LHCN-M2 (cell line): ENCODE data around the gene SMC2. TPM values are rescaled to one million over a fixed set of nuclear protein-coding genes. Genes with fewer than 3 reads are reported as not detected.
A peak's percentile ranks its signal among the peaks of the same experiment; 100 is the strongest.

Source experiments
- DNase-seq: peaks from one replicate; pipeline ENCODE4 v3.0.0-alpha.2; 2012; ENCODE audit warnings: low read depth
- total RNA-seq: library from RNA; depleted of rRNA; stranded (reverse); fragments of >200 nt; gene quantifications from 2 replicates; pipeline ENCODE4 v1.2.3, GENCODE V29; 2014

SMC2 gene
- total RNA-seq, 1 experiment from 2014 or later = 43.9 TPM

DNA sequence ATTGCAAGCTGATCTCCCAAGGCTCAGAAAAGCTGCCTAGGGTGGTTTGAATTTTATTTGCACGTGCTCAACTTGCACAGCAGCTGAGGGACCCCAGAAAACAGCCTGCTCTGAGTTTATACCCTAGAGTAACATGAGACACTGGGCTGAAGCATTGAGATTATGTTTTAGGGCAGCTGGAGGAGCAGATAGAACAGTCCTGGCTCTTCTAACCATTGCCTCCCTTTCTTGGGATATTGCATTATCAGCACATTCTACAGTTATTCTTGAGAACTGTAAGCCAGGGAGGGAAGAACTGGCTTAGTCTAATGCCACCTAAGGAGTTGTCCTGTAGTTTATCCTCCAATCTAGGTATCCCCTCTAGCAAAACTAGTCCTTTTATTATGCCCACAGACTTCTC lies 10.3 kb downstream of the SMC2 start:
- DNase-seq = no peak

DNA sequence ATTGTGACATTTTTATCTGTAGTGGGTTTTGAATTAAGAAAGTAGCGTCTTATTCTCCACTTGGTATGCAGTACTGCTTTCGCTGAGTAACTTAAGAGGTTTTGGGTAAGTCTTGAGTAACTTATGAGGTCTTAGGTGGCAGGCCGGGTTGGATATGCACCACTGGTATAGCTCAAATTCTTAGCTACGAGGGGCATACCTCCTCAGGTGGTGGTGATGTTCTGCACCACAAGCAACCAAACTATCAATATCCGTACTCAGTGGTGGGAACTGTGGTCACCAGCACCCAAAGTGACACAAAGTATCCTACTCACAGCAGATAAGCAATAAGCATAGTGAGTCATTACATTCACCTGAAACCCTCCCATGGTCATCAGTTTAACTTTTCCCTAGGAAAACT lies 13.7 kb downstream of the SMC2 start:
- DNase-seq = no peak

DNA sequence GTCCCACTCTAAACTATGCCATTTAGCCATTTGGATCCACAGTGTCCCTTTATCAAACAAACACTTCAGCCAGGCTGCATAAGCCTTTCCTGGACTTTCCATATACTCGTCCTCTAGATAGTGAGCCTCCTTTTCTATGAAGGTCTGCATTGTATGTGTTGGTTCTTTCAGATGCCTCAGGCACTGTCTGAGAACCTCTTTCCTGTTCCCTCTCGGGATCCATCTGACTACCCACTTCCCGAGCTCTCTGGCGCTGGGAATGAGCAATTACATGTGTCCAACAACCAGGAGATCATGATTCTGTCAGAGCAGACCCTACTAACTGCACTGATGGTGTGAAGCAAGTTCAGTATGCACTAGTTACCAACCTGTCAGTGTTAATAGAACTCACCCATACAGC lies 14.2 kb downstream of the SMC2 start:
- no peak for DNase-seq

DNA sequence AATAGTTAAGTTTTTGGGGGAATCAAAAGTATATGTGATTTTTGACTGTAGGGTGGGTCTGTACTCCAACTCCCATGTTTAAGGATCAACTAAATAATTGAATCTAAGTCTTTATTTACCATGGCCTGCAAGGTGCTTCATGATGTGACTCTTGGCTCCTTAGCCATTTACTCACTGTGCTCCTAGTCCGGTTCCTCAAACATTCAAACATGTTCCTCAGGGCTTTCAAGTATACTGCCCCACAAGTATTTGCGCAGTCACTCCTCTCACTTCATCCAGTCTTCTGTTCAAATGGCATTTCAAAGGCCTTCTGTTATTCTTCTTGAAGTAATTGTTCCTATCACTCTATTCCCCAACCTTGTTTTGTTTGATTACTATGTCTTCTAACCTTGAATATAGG lies 16.4 kb downstream of the SMC2 start:
- DNase-seq = no peak

DNA sequence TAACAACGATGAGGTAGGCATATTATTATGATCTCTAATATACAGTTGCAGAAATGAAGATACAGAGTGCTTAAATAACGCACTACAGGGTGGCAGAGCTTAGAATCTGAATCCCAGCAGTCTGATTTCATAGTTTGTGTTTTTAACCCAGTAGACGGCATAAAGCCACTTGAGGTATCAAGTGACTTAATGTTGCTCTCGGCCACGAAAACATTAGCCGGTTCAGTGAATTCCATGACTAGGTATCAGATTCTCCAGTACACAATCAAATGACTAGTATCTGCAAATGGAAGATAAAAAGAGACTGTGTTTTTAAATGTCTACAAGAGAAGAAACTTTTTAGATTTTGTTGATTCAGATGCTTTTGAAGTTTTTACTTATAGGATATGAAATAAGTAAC lies 24.8 kb downstream of the SMC2 start:
- no peak for DNase-seq

DNA sequence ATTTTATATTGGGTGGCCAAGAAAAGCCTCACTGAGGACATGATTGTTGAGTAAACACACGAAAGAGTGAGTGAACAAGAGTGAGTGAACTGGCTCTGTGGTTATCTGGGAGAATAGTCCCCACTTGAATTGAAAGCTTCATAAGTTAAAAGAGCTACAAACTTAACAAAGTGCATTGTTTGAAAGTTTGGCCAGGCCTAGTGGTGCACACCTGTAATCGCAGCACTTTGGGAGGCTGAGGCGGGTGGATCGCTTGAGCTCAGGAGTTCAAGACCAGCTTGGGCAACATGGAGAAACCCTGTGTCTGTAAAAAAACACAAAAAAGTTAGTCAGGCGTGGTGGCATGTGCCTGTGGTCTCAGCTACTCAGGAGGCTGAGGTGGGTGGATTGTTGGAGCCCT lies 26.9 kb downstream of the SMC2 start:
- no peak for DNase-seq

GRCh38 chr9:104138243-104138868 lies 44.2 kb downstream of the SMC2 start:
- DNase-seq = no peak

DNA sequence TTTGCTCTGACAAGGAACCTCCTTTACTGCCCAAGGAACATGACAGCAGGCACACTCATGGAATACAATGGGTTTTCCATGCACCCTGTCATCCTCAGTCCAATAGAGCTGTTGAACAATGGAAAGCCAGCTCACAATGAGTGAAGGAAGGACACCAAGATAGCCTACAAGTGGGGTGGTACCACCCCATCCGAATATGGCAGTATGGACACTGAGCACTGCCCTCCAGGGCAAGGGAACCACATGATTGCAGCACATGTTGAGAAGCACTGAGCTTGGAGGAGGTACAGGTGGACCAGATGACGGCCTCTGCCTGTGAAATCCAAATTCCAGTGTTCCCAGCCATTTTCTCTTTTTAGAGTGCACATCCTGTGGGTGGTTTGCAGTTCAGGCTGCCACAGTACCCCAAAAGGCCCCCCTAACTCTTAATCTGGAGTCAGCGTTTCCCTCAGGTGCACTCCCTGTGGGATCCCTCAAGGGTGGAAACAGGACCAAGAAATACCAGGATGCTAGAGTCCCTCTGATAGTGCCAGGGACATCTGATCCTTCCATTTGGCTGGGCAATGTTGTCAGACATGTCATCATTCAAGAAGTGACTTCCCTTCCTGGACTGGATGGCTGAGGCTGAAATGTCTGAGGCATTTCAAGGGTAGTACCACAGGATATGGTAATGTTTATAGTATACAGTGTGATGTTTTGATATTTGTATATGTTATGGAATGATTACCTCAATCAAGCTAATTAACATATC lies 48.9 kb downstream of the SMC2 start:
- no peak for DNase-seq

DNA sequence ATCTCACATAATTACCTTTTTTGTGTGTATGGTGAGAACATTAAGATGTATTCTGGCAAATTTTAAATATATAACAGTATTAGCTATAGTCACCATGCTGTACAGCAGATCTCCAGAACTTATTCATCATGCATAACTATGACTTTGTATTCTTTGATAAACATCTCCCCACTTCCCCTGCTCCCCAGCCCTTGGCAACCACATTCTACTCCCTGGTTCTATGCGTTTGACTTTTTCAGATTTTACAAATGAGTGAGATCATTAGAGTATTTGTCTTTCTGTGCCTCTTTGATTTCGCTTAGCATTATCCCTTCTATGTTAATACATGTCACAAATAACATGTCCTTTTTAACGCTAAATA lies 49.4 kb downstream of the SMC2 start:
- no peak for DNase-seq

DNA sequence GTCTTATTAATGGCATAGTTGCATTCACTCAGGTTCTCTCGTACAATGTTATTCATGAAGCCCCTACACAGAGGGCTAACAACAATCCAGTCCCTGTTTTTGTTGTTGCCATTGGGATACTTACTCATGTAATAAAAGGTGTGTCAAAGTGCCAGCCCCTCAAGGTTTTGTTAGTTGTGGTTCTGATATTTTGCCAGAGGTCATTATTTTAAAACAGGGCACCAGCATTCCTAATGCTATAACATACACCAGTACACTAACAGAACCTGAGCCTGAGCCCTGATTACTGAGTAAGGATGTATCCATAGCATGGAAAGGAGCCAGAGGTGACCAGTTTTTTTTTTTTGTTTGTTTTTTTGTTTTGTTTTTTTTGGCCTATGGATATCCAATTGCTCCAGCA lies 50.2 kb downstream of the SMC2 start:
- no peak for DNase-seq

DNA sequence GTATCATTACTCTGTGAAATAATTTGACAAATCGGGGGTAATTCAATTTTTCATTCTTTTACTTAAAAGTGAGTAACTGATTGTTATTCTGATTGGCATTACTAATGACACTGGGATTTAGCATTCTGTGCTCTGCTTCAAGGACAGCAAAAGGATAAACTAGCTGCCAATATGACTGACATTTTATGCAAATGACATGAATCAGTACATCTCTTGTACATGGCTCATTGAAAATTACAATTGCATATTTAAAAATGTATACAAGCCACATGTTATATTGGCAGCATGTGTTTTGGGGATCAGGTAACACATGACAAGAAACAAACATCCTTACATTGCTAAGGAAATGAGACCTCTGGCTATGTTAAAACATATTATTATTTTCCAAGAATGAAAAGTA lies 79.0 kb downstream of the SMC2 start:
- DNase-seq = no peak

DNA sequence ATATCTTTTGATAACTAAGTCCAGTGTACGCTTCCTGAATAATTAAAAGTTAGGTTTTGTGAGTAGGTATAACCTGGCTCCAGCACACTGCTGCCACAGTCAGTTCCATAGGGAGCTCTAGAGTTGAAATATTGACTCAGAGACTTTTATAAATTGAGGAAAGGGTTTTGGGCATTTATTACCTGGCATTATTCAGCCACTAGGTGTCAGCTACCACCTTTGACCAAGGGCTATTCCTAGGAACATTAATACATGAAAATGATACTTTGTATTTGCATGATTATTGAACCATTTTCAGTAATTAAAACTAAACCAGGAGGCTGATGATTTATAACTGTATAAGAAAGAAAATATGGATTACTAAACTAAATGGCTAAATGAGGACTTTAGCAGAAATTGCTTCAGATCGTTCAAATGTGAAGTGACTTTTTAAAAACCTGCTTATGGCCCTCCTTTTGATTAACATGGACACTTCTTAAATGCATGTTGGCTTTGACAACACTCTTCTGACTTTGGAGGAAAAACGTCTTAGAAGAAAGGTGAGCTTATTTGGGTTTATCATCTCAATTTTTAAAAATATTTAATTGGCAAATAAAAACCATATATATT lies 83.0 kb downstream of the SMC2 start:
- DNase-seq = peak; percentile 0

- DNase-seq = no peak
Measured at GRCh38 chr9:104177676-104178075, 83.6 kb downstream of the SMC2 start.
